AG10803 (cell line): Measurements from ENCODE around the gene ITGB3BP.
A peak's percentile ranks its signal among the peaks of the same experiment; 100 is the strongest.

ENCODE experiments used
- DNase-seq: peaks from one replicate; pipeline ENCODE4 v3.0.0; 2010; ENCODE audit warnings: low read depth
- H3K4me3 ChIP-seq: 2 replicates; pipeline ENCODE4 v1.5.1; 2011; ENCODE audit warnings: mild to moderate bottlenecking, low read length, control low read depth
- TF ChIP-seq, protein P1 (sequence below): conservative IDR thresholded peaks from 2 replicates; pipeline ENCODE4 v1.5.1; 2011; ENCODE audit warnings: mild to moderate bottlenecking, low read length, control low read depth, inconsistent platforms

The ITGB3BP gene

DNA sequence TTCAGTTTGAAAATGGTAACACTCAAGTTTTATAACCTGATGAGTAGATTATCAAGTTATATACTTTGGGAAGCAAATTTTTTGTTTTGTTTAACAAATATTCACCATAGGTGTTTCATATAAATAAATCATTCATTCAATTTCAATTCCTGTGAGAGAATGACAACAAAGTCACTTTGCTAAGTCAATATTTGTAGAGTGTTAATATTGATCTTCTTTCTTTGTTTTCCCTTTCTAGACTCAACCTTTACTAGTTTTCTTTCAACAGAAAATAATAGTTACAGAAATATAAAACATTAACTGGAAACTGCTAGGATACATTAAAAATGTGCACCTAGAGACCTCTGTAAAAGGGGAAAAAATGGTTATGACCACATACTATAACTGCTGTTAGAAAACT, 11.4 kb upstream of the ITGB3BP start:
- TF ChIP-seq, protein P1, sequence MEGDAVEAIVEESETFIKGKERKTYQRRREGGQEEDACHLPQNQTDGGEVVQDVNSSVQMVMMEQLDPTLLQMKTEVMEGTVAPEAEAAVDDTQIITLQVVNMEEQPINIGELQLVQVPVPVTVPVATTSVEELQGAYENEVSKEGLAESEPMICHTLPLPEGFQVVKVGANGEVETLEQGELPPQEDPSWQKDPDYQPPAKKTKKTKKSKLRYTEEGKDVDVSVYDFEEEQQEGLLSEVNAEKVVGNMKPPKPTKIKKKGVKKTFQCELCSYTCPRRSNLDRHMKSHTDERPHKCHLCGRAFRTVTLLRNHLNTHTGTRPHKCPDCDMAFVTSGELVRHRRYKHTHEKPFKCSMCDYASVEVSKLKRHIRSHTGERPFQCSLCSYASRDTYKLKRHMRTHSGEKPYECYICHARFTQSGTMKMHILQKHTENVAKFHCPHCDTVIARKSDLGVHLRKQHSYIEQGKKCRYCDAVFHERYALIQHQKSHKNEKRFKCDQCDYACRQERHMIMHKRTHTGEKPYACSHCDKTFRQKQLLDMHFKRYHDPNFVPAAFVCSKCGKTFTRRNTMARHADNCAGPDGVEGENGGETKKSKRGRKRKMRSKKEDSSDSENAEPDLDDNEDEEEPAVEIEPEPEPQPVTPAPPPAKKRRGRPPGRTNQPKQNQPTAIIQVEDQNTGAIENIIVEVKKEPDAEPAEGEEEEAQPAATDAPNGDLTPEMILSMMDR: no peak
- DNase-seq: no peak
- no peak overlapping the region for H3K4me3 ChIP-seq

DNA sequence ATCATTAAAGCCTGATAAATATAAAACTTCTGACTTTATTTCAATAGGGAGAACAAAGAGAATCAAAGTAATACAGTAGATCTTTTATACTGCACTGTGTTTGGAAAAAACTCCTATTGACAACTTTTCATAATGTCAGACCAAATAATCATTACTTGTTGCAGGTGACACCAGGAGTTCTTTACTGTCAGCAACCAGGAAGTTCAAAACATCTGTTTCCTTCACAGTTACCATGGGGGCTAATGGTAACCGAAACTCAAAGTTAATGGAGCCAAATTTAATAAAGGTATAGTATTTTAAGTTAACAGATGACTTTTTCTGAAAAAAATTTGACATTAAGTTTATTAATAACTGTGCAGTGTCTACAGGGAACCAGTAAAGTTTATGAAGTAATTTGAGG, 10.9 kb upstream of the ITGB3BP start:
- no peak overlapping the region for H3K4me3 ChIP-seq
- TF ChIP-seq, protein P1: no peak
- DNase-seq: no peak

DNA sequence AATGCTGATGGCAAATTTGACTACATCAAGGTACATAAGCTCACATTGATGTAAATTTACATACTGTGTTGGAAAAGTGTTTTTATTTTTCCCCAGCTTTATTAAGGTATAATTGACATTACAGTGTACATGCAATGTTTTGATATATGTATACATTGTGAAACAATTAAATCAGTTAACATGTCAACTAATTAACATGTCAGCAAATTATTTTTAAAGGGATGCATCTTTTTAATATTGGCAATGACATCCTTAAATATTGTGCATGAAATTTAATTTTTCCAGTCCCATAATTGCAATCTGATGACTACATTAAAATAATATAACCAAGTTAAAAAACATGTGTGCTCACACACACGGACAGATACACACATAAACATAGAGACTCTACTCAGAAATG, 9.7 kb upstream of the ITGB3BP start:
- DNase-seq: no peak
- no peak overlapping the region for H3K4me3 ChIP-seq
- TF ChIP-seq, protein P1: no peak

DNA sequence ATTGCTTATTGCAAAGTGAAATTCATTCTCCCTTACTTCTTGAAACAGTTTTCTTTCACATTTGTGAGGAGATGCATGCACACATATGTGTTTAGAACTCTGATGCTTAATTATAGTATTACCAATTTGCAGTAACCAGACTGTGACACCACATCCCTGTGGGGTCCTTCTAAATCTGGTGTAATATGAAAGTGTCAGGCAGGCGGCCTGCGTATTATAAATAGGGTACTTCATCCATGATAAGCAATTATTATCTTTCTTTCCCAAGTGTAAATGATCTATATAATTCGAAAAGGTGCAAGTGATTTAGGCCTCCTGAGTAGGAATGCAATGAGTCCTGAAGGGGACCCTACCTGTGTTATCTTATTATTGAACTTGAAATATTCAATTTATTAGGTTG, 1.2 kb upstream of the ITGB3BP start:
- H3K4me3 ChIP-seq: peak overlapping the region; percentile 75
- TF ChIP-seq, protein P1: no peak
- DNase-seq: no peak

DNA sequence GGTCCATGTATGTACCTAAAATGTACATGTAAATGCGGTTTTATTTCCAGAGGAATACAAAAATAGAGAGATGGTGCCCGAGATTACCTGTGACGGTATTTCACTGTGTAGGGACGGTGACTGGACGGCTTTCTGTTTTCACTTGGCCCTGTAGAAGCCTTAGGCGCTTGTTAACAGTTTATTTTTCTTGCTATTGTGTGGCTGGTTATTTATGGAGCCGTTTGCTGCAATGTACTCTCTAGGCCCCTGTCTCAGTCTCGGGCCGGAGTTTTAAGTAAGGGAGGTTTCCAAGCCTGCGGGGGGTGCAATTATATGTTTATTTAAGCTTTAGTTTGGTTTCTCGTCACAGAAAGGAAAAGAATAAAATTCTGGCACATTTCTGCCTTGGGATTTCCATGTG, 713 bp upstream of the ITGB3BP start:
- peak; percentile 20 for DNase-seq

DNA sequence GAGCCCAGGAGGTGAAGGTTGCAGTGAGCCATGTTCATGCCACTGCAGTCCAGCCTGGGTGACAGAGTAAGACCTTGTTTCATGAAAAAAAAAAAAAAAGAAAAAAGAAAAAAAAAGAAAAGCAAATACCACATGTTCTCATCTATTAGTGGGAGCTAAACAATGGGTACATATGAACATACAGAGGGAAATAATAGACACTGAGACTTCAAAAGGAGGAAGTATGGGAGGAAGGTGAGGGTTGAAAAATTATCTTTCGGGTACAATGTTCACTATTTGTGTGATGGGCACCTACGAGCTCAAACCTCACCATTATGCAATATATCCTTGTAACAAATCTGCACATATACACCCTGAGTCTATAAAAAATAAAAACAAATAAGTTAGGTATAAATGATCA, 6.4 kb downstream of the ITGB3BP start:
- H3K4me3 ChIP-seq: no peak overlapping the region
- TF ChIP-seq, protein P1: no peak

More for the DNA sequence above, 713 bp upstream of the ITGB3BP start:
- TF ChIP-seq, protein P1: no peak
- peak overlapping the region; percentile 75 for H3K4me3 ChIP-seq

DNA sequence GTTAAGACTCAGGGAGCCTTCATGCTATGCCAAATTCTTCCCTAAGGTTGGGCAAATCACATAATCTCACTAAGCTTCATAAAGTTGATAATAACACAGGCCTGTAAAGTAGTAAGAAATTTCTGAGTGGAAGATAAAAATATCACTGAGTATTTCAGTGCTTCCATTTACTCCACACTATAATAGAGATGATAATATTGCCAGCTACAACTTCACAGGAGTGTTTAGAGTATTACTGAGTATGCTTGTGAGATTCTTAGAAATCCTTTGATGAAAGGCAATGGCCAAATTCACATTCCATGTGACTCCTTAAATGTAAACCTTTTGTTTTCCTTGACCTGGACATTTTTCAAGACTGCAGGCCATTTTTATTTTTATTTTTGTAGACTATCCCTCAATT, 10.4 kb downstream of the ITGB3BP start:
- no peak overlapping the region for H3K4me3 ChIP-seq
- no peak for DNase-seq
- TF ChIP-seq, protein P1: no peak

More for the DNA sequence above, 6.4 kb downstream of the ITGB3BP start:
- DNase-seq: no peak
